Mesothelial cell of epicardium (in vitro differentiated cells): ENCODE data around the gene MMP24OS. TPM values are rescaled to one million over a fixed set of nuclear protein-coding genes. Genes with fewer than 3 reads are reported as not detected.

ENCODE experiments used
- DNase-seq, 2 experiments: peaks; one replicate each; pipeline ENCODE4 v3.0.0; 2021; ENCODE audit warnings: low spot score in 2 of 2; ENCODE audit not compliant: unreplicated experiment in 2 of 2
- H3K27ac Mint-ChIP-seq: 2 replicates; pipeline ENCODE4 v1.8.0; 2021; ENCODE audit warnings: mixed read lengths
- H3K27me3 Mint-ChIP-seq: 2 replicates; pipeline ENCODE4 v1.8.0; 2021; ENCODE audit warnings: low read depth, mixed read lengths
- H3K36me3 Mint-ChIP-seq: 2 replicates; pipeline ENCODE4 v1.8.0; 2021; ENCODE audit warnings: mixed read lengths
- H3K4me1 Mint-ChIP-seq: 2 replicates; pipeline ENCODE4 v1.8.0; 2021; ENCODE audit warnings: mixed read lengths
- H3K4me3 Mint-ChIP-seq: 2 replicates; pipeline ENCODE4 v1.8.0; 2021; ENCODE audit warnings: mild to moderate bottlenecking, moderate library complexity, mixed read lengths
- H3K9me3 Mint-ChIP-seq: 2 replicates; pipeline ENCODE4 v1.8.0; 2021; ENCODE audit warnings: mixed read lengths
- CTCF ChIP-seq: fragments of 200-600 bp; sonication (generic); IDR thresholded peaks from one replicate; pipeline ENCODE4 v1.5.0; 2021; ENCODE audit warnings: antibody characterized with exemption; ENCODE audit not compliant: unreplicated experiment
- total RNA-seq: library from RNA; stranded (reverse); gene quantifications from 3 replicates; pipeline ENCODE4 v1.2.1, GENCODE V29; 2021

MMP24OS gene
- total RNA-seq, 1 donor from 2014 or later = 66.1 TPM

DNA sequence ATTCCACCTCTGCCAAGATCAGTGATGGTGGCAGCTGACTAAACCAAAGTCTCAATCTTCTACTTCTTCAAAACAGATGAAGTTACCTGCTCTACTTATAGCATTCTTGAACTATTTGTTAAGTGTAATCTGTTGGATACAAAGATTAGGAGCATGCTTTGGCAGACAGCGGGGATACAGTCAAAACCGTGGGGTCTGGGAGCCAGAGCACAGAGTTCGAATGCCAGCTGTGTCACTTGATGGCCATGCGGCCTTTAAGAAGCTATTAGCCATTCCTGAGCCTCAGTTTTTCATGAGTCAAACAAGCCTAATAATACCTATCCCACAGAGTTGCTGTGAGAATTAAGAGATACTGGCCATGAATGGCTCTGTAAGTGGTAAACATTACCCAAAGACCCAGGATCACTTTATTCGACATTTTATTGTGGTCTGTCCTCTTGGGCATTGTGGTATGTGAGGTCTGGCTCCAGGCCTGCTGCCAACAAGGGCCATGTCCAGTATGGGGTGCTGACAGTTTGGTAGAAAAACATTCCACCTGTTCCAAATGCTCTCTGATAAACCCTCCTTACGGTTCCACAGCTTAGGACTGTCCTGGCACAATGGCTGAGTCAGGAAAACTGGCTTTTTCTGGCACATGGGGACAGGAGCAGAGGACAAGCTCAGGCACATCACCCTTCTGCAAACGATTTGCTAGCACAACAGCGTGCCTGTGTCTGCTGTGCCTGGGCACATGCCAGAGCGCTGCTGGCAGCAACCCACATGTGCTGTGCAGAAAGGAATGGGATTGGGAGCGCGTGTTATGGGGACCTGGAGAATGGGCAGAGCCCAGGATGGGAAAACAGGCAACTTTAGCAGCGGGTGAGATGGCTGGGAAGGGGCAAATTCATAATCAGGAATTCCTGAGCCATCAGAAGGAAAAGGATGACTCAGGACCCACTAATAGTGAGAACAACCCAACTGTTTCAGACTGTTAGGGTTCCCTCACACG is 30.0 kb upstream of the MMP24OS start:
- no peak overlapping the region for H3K27ac Mint-ChIP-seq
- DNase-seq = no peak
- peaks cover 1% of the 10 kb centered on the region for H3K4me1 Mint-ChIP-seq
- H3K4me3 Mint-ChIP-seq = no peak overlapping the region
- no peaks in the 10 kb centered on the region for H3K27me3 Mint-ChIP-seq
- H3K9me3 Mint-ChIP-seq = no peaks in the 10 kb centered on the region
- peaks cover 14% of the 10 kb centered on the region for H3K36me3 Mint-ChIP-seq
- no peak for TF ChIP-seq CTCF

DNA sequence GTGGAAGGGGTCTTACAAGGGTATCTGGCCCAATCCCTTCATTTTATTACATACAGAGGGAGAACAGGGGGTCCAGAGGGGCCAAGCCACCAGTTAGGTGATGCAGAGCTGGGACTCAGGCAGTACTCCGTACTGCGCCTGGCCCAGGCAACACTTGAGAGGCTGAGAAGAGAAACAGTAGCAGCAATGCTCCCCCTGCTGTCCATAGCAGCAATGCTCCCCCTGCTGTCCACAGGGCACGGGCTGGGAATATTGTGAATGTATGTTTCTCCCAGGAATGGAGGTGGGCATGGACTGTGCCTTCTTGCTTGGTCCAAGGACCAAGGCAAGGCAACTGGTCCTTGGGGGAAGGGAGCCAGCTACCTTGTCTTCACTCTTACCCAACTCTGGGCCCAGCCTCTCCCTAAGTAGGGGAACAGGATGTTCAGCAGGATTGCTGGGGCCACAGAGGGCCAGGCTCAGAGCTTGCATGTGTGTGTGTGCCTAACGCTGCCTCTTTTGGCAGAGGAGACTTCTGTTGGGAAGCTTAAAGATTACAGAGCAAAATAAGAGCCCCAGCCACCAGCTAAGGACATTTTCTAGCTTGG is 29.1 kb upstream of the MMP24OS start:
- TF ChIP-seq CTCF = peak; percentile 27
- H3K9me3 Mint-ChIP-seq = no peaks in the 10 kb centered on the region
- peaks cover 1% of the 10 kb centered on the region for H3K4me1 Mint-ChIP-seq
- H3K4me3 Mint-ChIP-seq = no peak overlapping the region
- H3K27ac Mint-ChIP-seq = no peak overlapping the region
- peak in 1 of 2 experiments; percentile 49 for DNase-seq
- H3K36me3 Mint-ChIP-seq = peaks cover 7% of the 10 kb centered on the region
- no peaks in the 10 kb centered on the region for H3K27me3 Mint-ChIP-seq

- DNase-seq = no peak
These were observed 28.0 kb upstream of the MMP24OS start for GRCh38 chr20:35305682-35306556.

GRCh38 chr20:35304956-35305355 is 27.0 kb upstream of the MMP24OS start:
- no peak for DNase-seq

More at GRCh38 chr20:35305682-35306556, 28.0 kb upstream of the MMP24OS start:
- TF ChIP-seq CTCF = no peak
- Mint-ChIP-seq H3K9me3 (no peaks in the 10 kb centered on the region), H3K27ac (no peak overlapping the region), H3K4me3 (no peak overlapping the region), H3K27me3 (no peaks in the 10 kb centered on the region), H3K4me1 (peaks cover 1% of the 10 kb centered on the region), H3K36me3 (peaks cover 6% of the 10 kb centered on the region)

More at GRCh38 chr20:35304956-35305355, 27.0 kb upstream of the MMP24OS start:
- no peak for TF ChIP-seq CTCF
- no peaks in the 10 kb centered on the region for H3K9me3 Mint-ChIP-seq
- H3K36me3 Mint-ChIP-seq = peaks cover 4% of the 10 kb centered on the region
- H3K27ac Mint-ChIP-seq = no peak overlapping the region
- peaks cover 1% of the 10 kb centered on the region for H3K4me1 Mint-ChIP-seq
- no peaks in the 10 kb centered on the region for H3K27me3 Mint-ChIP-seq
- no peak overlapping the region for H3K4me3 Mint-ChIP-seq
